Activated naive CD4-positive, alpha-beta T cell treated with anti-CD3 and anti-CD28 coated beads, Interleukin-2, amount 10 ng/mL, durations not matched to agents 7 days and 5 days (primary cell): ENCODE results near the gene NOTCH2.
A peak's percentile ranks its signal among the peaks of the same experiment; 100 is the strongest.

ENCODE experiments used
- CTCF ChIA-PET: fragments of 350-600 bp; sonication (Branson Sonifier 250); formaldehyde crosslinking; loops from one replicate; lab custom pipeline; 2021; ENCODE audit warnings: antibody characterized with exemption; lab: Charles Lee
- DNase-seq: peaks from one replicate; pipeline ENCODE4 v3.0.0-alpha.2; 2020
- H3K27ac Mint-ChIP-seq: one replicate; pipeline ENCODE4 v1.8.0; 2021; ENCODE audit warnings: mild to moderate bottlenecking, moderate library complexity, mixed read lengths
- H3K27me3 Mint-ChIP-seq: one replicate; pipeline ENCODE4 v1.8.0; 2021; ENCODE audit warnings: mild to moderate bottlenecking, mixed read lengths
- H3K36me3 Mint-ChIP-seq: one replicate; pipeline ENCODE4 v1.8.0; 2021; ENCODE audit warnings: mixed read lengths
- H3K4me1 Mint-ChIP-seq: one replicate; pipeline ENCODE4 v1.8.0; 2021; ENCODE audit warnings: mixed read lengths
- H3K4me3 Mint-ChIP-seq: one replicate; pipeline ENCODE4 v1.8.0; 2021; ENCODE audit warnings: mild to moderate bottlenecking, moderate library complexity, mixed read lengths
- H3K9me3 Mint-ChIP-seq: one replicate; pipeline ENCODE4 v1.8.0; 2021; ENCODE audit warnings: mixed read lengths

NOTCH2 gene

DNA sequence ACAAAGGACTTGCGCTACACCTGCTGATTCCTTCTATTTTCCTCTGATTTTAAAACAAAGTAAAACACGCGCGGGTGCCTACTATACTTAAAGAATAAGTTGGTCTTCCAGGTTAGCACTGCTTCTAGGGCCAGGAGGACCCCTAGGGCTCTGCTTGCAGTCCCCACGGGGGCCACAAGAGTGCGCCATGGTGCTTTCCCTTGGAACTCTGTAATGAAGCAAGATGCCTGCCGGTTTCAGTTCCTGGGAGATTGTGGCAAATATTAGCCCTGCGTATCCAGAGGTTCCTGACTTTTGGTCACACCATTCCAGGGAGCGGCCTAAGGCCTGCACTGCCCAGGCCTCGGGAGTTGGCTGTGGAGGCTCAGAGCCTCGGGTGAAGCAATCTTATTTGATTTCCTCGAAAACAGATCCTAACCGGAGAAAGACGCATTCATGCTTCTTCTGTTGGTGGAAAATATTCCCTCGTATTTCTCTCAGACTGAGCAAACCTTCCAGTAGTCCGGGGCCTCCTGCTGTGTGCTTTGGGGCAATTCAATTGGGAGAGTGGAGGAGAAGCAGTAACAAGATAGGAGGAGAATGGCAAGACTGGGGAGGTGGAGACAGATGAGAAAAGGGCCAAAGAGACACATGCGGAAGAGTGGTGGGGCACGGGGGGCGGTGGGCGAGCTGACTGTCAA, 198.4 kb downstream of the NOTCH2 start:
- no peaks in the 10 kb centered on the region for H3K9me3 Mint-ChIP-seq
- H3K27me3 Mint-ChIP-seq, result peaks cover 35% of the 10 kb centered on the region
- H3K27ac Mint-ChIP-seq, result no peak overlapping the region
- no peak overlapping the region for H3K4me3 Mint-ChIP-seq
- H3K4me1 Mint-ChIP-seq, result peaks cover 8% of the 10 kb centered on the region
- peak; percentile 83 for DNase-seq
- no peaks in the 10 kb centered on the region for H3K36me3 Mint-ChIP-seq
- CTCF ChIA-PET, result interaction anchor here (0.7 to 4.7 kb wide), 14 partner anchors 8 to 126 kb away, joined by 3 to 24 read pairs (median 6); no protein-coding TSS in a partner anchor

GRCh38 chr1:119869995-119870394, 199.5 kb downstream of the NOTCH2 start:
- Mint-ChIP-seq H3K9me3 (no peaks in the 10 kb centered on the region), H3K4me3 (no peak overlapping the region), H3K4me1 (peaks cover 8% of the 10 kb centered on the region), H3K36me3 (no peaks in the 10 kb centered on the region), H3K27ac (no peak overlapping the region), H3K27me3 (peaks cover 41% of the 10 kb centered on the region)
- CTCF ChIA-PET, result interaction anchor here (0.8 to 4.7 kb wide), 14 partner anchors 9 to 125 kb away, joined by 3 to 24 read pairs (median 6); no protein-coding TSS in a partner anchor
- DNase-seq, result no peak

- Mint-ChIP-seq H3K9me3 (no peaks in the 10 kb centered on the region), H3K27me3 (peaks cover 31% of the 10 kb centered on the region), H3K4me3 (no peak overlapping the region), H3K27ac (no peak overlapping the region), H3K4me1 (peaks cover 8% of the 10 kb centered on the region), H3K36me3 (no peaks in the 10 kb centered on the region)
- CTCF ChIA-PET, result interaction anchor here (1.1 to 4.7 kb wide), 6 partner anchors 9 to 123 kb away, joined by 3 to 24 read pairs (median 8); no protein-coding TSS in a partner anchor
- DNase-seq, result no peak
Observed at GRCh38 chr1:119868176-119868575, 201.3 kb downstream of the NOTCH2 start.

GRCh38 chr1:119866451-119866850, 203.0 kb downstream of the NOTCH2 start:
- no peak overlapping the region for H3K4me3 Mint-ChIP-seq
- H3K4me1 Mint-ChIP-seq, result peaks cover 8% of the 10 kb centered on the region
- H3K36me3 Mint-ChIP-seq, result no peaks in the 10 kb centered on the region
- no peak for DNase-seq
- H3K27me3 Mint-ChIP-seq, result peaks cover 23% of the 10 kb centered on the region
- no peak overlapping the region for H3K27ac Mint-ChIP-seq
- CTCF ChIA-PET, result interaction anchor here (0.9 to 1.7 kb wide), 5 partner anchors 9 to 82 kb away, joined by 3 to 4 read pairs (median 4); no protein-coding TSS in a partner anchor
- H3K9me3 Mint-ChIP-seq, result no peaks in the 10 kb centered on the region

DNA sequence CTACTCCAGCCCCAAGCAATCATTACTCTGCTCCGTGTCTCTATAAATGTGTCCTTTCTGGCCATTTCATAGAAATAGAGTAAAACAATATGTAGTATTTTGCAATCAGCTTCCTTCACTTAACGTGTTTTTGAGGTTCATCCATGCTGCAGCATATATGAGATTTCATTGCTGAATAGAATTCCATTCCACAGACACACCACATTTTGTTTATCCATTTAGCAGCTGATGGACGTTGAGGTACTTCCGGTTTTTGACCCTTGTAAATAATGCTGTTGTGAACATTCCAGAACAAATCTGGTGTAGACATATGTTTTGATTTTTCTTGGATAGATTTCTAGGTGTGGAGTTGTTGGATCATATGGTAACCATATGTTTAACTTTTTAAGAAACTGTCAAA, 203.8 kb downstream of the NOTCH2 start:
- CTCF ChIA-PET, result interaction anchor here (1.1 kb wide), 1 partner anchor 8 kb away, joined by 4 read pairs; no protein-coding TSS in a partner anchor
- H3K27ac Mint-ChIP-seq, result no peak overlapping the region
- no peaks in the 10 kb centered on the region for H3K36me3 Mint-ChIP-seq

DNA sequence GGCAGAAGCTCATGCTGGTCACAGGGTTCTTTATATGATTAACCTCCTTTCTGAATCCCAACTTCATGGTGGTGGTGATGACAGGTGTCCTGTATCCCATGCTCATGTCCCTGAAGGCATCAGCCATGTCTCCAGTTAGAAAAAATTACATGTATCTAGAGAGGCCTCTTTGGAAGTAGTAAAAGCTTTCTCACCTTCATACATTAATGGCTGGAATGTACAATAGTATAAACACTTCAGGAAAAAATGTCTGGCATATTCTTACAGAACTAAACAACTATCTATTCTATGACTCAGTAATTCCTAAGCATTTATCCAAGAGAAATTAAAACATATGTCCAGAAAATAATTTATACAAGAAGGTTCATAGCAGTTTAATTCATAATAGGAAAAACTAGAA, 207.2 kb downstream of the NOTCH2 start:
- H3K36me3 Mint-ChIP-seq, result no peaks in the 10 kb centered on the region
- no peak overlapping the region for H3K4me3 Mint-ChIP-seq
- CTCF ChIA-PET, result no interaction called here
- no peaks in the 10 kb centered on the region for H3K9me3 Mint-ChIP-seq
- H3K4me1 Mint-ChIP-seq, result peaks cover 25% of the 10 kb centered on the region
- peaks cover 22% of the 10 kb centered on the region for H3K27me3 Mint-ChIP-seq
- DNase-seq, result no peak
- H3K27ac Mint-ChIP-seq, result no peak overlapping the region

More for the DNA sequence above, 203.8 kb downstream of the NOTCH2 start:
- Mint-ChIP-seq H3K4me1 (peaks cover 5% of the 10 kb centered on the region), H3K4me3 (no peak overlapping the region), H3K9me3 (no peaks in the 10 kb centered on the region), H3K27me3 (peaks cover 15% of the 10 kb centered on the region)
- DNase-seq, result no peak
